Neutrophil (primary cell): ENCODE data around the gene FCHSD2.

Source experiments
- H3K27ac ChIP-seq: fragments of 200-600 bp; sonication (generic); 2 replicates; pipeline ENCODE4 v1.5.1; 2016; ENCODE audit warnings: mild to moderate bottlenecking, moderate library complexity
- H3K27me3 ChIP-seq: fragments of 200-600 bp; sonication (generic); 2 replicates; pipeline ENCODE4 v1.6.0; 2016; ENCODE audit warnings: mild to moderate bottlenecking
- H3K36me3 ChIP-seq: fragments of 200-600 bp; sonication (generic); 2 replicates; pipeline ENCODE4 v1.5.1; 2017
- H3K4me1 ChIP-seq, 2 experiments: fragments of 200-600 bp in 1 of 2; sonication (generic) in 1 of 2; 1 replicate in 1 of 2; 2 replicates in 1 of 2; pipeline versions ENCODE4 v1.5.1 to v1.6.1; 2013 to 2016; ENCODE audit warnings: low read depth in 1 of 2, low read length in 1 of 2, mild to moderate bottlenecking in 1 of 2, moderate library complexity in 1 of 2; ENCODE audit not compliant: control insufficient read depth in 1 of 2, insufficient read depth in 1 of 2
- H3K4me3 ChIP-seq, 2 experiments: fragments of 200-600 bp in 1 of 2; sonication (generic) in 1 of 2; 1 replicate in 1 of 2; 2 replicates in 1 of 2; pipeline ENCODE4 v1.5.1; 2013 to 2016; ENCODE audit warnings: low read depth in 1 of 2, low read length in 1 of 2, mild to moderate bottlenecking in 1 of 2, moderate library complexity in 1 of 2
- H3K9me3 ChIP-seq: fragments of 200-600 bp; sonication (generic); 2 replicates; pipeline ENCODE4 v1.5.1; 2016
- TF ChIP-seq, protein P1 (sequence below): fragments of 200-600 bp; sonication (generic); IDR thresholded peaks from 2 replicates; pipeline ENCODE4 v1.5.1; 2016; ENCODE audit warnings: antibody characterized with exemption

FCHSD2 gene

DNA sequence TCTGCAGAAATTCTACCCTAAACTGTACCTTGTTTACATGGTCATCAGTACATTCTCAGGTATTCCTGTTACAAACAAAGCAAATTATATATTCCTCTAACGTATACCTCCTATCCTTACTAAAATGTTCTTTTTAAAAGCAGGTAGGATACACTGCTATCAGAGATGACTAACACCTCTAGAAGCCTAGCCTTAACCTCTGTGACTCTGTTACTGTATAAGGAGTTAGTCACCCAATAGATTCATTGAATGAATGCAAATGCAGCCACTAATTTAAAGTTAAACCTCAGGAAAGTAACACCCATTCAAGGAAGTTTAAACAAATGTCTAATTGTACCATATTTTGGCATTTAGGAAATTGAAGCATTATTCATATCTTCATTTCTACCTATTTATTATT lies 82.2 kb downstream of the FCHSD2 start:
- Histone ChIP-seq H3K4me3 (no peak overlapping the region), H3K4me1 (peaks cover 0 to 5% of the 10 kb centered on the region in 2 experiments), H3K27me3 (no peaks in the 10 kb centered on the region), H3K36me3 (peaks cover 10% of the 10 kb centered on the region), H3K9me3 (no peaks in the 10 kb centered on the region), H3K27ac (no peak overlapping the region)
- TF ChIP-seq, protein P1, sequence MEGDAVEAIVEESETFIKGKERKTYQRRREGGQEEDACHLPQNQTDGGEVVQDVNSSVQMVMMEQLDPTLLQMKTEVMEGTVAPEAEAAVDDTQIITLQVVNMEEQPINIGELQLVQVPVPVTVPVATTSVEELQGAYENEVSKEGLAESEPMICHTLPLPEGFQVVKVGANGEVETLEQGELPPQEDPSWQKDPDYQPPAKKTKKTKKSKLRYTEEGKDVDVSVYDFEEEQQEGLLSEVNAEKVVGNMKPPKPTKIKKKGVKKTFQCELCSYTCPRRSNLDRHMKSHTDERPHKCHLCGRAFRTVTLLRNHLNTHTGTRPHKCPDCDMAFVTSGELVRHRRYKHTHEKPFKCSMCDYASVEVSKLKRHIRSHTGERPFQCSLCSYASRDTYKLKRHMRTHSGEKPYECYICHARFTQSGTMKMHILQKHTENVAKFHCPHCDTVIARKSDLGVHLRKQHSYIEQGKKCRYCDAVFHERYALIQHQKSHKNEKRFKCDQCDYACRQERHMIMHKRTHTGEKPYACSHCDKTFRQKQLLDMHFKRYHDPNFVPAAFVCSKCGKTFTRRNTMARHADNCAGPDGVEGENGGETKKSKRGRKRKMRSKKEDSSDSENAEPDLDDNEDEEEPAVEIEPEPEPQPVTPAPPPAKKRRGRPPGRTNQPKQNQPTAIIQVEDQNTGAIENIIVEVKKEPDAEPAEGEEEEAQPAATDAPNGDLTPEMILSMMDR = no peak

DNA sequence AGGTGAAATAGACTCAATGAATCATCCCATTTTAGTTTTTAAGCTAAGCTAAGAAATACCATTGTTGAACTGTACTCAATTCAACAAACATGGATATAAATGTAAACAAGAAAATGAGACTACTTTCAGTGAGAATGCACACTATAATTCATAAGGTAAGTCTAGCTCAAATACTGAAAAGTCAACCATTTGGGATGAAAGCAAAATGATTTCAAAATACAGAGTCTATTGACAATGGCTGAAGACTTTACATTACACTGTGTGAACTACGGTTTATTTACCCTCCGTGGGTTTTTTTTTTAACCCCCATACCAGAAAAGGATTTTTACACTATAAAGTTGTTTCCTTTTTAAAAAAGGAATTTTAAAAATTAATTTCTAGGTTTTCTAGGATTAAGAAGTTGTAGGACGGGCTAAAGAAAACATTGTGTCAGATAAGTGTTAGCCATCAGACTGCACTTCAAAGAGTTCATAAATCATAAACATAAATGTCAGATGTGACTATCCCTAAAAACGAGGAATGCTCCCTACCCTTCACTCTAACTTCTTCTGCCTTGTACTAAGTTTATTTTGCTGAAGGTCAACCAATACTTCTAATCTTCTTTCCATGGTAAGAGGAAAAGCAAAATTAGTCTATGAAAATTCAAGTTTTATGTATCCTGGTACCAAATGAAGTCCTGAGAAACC lies 83.0 kb downstream of the FCHSD2 start:
- TF ChIP-seq, protein P1 = no peak
- no peaks in the 10 kb centered on the region for H3K9me3 ChIP-seq

DNA sequence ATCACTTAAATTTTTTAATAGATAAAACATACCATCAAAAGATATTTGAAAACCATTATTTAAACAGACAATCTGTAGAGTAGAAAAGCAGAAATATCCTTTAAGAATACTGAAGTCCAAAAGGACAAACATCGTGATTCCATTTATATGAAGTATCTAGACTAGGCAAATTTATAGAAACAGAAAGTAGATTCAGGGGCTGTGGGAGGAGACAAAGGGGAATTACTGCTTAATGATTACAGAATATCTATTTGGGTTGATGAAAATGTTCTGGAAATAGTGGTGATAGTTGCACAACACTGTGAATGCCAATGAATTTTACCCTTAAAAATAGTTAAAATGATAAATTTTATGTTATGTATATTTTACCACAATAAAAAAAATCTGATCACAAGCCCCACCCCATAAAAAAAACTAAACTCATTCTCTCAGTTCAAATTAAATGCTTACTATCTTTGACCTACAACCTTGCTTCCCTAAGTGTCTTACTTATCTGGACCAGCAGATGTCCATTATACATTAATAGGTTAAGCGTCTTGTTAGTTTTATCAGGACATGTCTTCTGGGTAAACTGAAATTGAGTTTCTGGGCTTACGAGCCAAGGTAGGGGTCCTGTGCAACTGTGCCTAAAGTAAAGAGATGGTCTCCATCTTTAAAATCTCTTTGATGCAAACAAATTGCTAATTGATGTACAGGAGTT lies 86.3 kb downstream of the FCHSD2 start:
- Histone ChIP-seq H3K27ac (no peak overlapping the region), H3K9me3 (no peaks in the 10 kb centered on the region), H3K27me3 (no peaks in the 10 kb centered on the region), H3K4me1 (no peaks in the 10 kb centered on the region), H3K4me3 (no peak overlapping the region), H3K36me3 (no peaks in the 10 kb centered on the region)
- TF ChIP-seq, protein P1 = no peak

More for the DNA sequence above, 83.0 kb downstream of the FCHSD2 start:
- no peak overlapping the region for H3K4me3 ChIP-seq
- H3K36me3 ChIP-seq = peaks cover 10% of the 10 kb centered on the region
- H3K4me1 ChIP-seq = peaks cover 0 to 5% of the 10 kb centered on the region in 2 experiments
- H3K27ac ChIP-seq = no peak overlapping the region
- H3K27me3 ChIP-seq = no peaks in the 10 kb centered on the region

DNA sequence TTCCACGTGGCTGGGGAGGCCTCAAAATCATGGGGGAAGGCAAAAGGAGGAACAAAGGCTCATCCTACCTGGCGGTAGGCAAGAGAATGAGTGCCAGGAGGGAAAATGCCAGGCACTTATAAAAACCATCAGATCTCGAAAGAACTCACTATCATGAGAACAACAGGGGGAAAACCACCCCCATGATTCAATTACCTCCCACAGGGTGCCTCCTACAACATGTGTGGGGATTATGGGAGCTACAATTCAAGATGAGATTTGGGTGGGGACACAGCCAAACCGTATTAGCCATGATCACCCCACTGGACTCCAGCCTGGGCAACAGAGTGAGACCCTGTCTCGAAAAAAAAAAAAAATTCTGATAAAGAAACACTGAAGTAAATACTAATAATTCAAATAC lies 87.1 kb downstream of the FCHSD2 start:
- Histone ChIP-seq H3K9me3 (no peaks in the 10 kb centered on the region), H3K36me3 (no peaks in the 10 kb centered on the region), H3K27me3 (no peaks in the 10 kb centered on the region), H3K27ac (no peak overlapping the region), H3K4me3 (no peak overlapping the region), H3K4me1 (no peaks in the 10 kb centered on the region)
- TF ChIP-seq, protein P1 = no peak

DNA sequence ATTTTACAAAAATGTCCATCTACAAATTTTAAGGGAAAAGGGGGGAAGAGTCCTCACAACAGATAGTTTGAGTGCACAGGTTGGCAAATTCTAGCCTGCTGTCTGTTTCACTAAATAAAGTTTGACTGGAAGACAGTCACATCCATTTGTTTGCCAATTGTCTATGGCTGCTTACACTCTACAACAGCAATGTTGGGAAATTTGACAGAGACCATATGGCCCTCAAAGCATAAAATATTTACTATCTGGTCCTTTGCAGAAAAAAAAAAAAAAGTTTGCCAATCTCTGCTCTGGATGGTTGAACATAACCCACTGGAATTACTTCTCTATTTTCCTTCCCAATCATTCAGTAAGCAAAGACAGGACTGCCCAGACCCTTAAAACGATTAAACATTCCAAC lies 88.2 kb downstream of the FCHSD2 start:
- Histone ChIP-seq H3K4me1 (no peaks in the 10 kb centered on the region), H3K9me3 (no peaks in the 10 kb centered on the region)
- TF ChIP-seq, protein P1 = no peak

More for the DNA sequence above, 88.2 kb downstream of the FCHSD2 start:
- no peak overlapping the region for H3K4me3 ChIP-seq
- no peak overlapping the region for H3K27ac ChIP-seq
- no peaks in the 10 kb centered on the region for H3K36me3 ChIP-seq
- H3K27me3 ChIP-seq = no peaks in the 10 kb centered on the region
